ENCODE data around the gene TNFRSF1B.

Gene TNFRSF1B

GRCh38 chr1:12166834-12167492, at the start of gene TNFRSF1B:
TSS of gene TNFRSF1B (plus strand) at chr1:12166991. CDS start at chr1:12167092, 101 bp downstream.
- peak; percentile 21 to 61 (median 38) for DNase-seq

GRCh38 chr1:12121212-12122003, 45.4 kb upstream of the TNFRSF1B start:
- peak in 2 of 6 experiments; percentile 11 to 15 for DNase-seq

- no peak for DNase-seq
Measured at GRCh38 chr1:12123172-12123571, 43.6 kb upstream of the TNFRSF1B start.

- peak; percentile 51 to 90 (median 69) for DNase-seq
Measured at GRCh38 chr1:12124693-12125421, 41.9 kb upstream of the TNFRSF1B start.

- no peak for DNase-seq
Measured at GRCh38 chr1:12125422-12126355, 41.1 kb upstream of the TNFRSF1B start.

GRCh38 chr1:12126781-12127180, 40.0 kb upstream of the TNFRSF1B start:
- DNase-seq: no peak

- no peak for DNase-seq
Measured at GRCh38 chr1:12127206-12127810, 39.5 kb upstream of the TNFRSF1B start.

GRCh38 chr1:12128120-12128519, 38.7 kb upstream of the TNFRSF1B start:
- no peak for DNase-seq

- DNase-seq: no peak
Measured at GRCh38 chr1:12129624-12130023, 37.2 kb upstream of the TNFRSF1B start.

- DNase-seq: no peak
Measured at GRCh38 chr1:12130466-12131130, 36.2 kb upstream of the TNFRSF1B start.

- DNase-seq: no peak
Measured at GRCh38 chr1:12132078-12132477, 34.7 kb upstream of the TNFRSF1B start.

- DNase-seq: no peak
Measured at GRCh38 chr1:12134716-12135115, 32.1 kb upstream of the TNFRSF1B start.

- DNase-seq: no peak
Measured at GRCh38 chr1:12135612-12136011, 31.2 kb upstream of the TNFRSF1B start.

GRCh38 chr1:12136916-12137610, 29.7 kb upstream of the TNFRSF1B start:
- no peak for DNase-seq

- DNase-seq: no peak
Measured at GRCh38 chr1:12138196-12139168, 28.3 kb upstream of the TNFRSF1B start.

GRCh38 chr1:12140016-12140415, 26.8 kb upstream of the TNFRSF1B start:
- no peak for DNase-seq

GRCh38 chr1:12140515-12141162, 26.2 kb upstream of the TNFRSF1B start:
- no peak for DNase-seq

- DNase-seq: no peak
Measured at GRCh38 chr1:12141163-12141850, 25.5 kb upstream of the TNFRSF1B start.
